DND-41 (cell line): ENCODE measurements around the gene PGAP2.

Source experiments
- ATAC-seq: fragments of 200-7000 bp; cut with Tn5 transposase; 3 replicates; pipeline ENCODE4 v1.9.1; 2021; ENCODE audit warnings: low read depth; ENCODE audit not compliant: insufficient read depth
- DNase-seq: peaks from one replicate; pipeline ENCODE4 v3.0.0-alpha.2; 2020
- H2AFZ ChIP-seq: 2 replicates; pipeline ENCODE4 v1.6.0; 2012; ENCODE audit warnings: low read depth, low read length
- H3K27ac ChIP-seq: 2 replicates; pipeline ENCODE4 v1.5.1; 2012; ENCODE audit warnings: low read length, inconsistent platforms
- H3K27me3 ChIP-seq: fragments of 200-600 bp; sonication (generic); 2 replicates; pipeline ENCODE4 v1.6.0; 2012; ENCODE audit warnings: low read length, mild to moderate bottlenecking, inconsistent platforms; ENCODE audit not compliant: insufficient read depth, poor library complexity
- H3K36me3 ChIP-seq: 2 replicates; pipeline ENCODE4 v1.5.1; 2012; ENCODE audit warnings: low read length, inconsistent platforms; ENCODE audit not compliant: insufficient read depth
- H3K4me1 ChIP-seq: 2 replicates; pipeline ENCODE4 v1.5.1; 2012; ENCODE audit warnings: mild to moderate bottlenecking, low read length; ENCODE audit not compliant: insufficient read depth
- H3K4me2 ChIP-seq: 2 replicates; pipeline ENCODE4 v1.6.0; 2012; ENCODE audit warnings: mild to moderate bottlenecking, moderate library complexity, low read length, inconsistent platforms; ENCODE audit not compliant: insufficient read depth
- H3K4me3 ChIP-seq, 2 experiments: fragments of 200-600 bp in 1 of 2; shearing (Covaris generic) in 1 of 2; 2 replicates each; pipeline ENCODE4 v1.5.1; 2012 to 2016; ENCODE audit warnings: inconsistent platforms in 2 of 2, low read length in 2 of 2, mild to moderate bottlenecking in 2 of 2, low read depth in 1 of 2, moderate library complexity in 1 of 2
- H3K79me2 ChIP-seq: 2 replicates; pipeline ENCODE4 v1.6.0; 2012; ENCODE audit warnings: low read length, inconsistent platforms; ENCODE audit not compliant: insufficient read depth
- H3K9ac ChIP-seq: 2 replicates; pipeline ENCODE4 v1.6.0; 2012; ENCODE audit warnings: low read depth, mild to moderate bottlenecking, inconsistent platforms, low read length, moderate library complexity
- H3K9me3 ChIP-seq: 2 replicates; pipeline ENCODE4 v1.5.1; 2012; ENCODE audit warnings: low read length, moderate library complexity, mild to moderate bottlenecking, inconsistent platforms; ENCODE audit not compliant: insufficient read depth, severe bottlenecking
- H4K20me1 ChIP-seq: 2 replicates; pipeline ENCODE4 v1.6.0; 2012; ENCODE audit warnings: low read length; ENCODE audit not compliant: insufficient read depth
- EZH2 ChIP-seq: IDR thresholded peaks from 3 replicates; pipeline ENCODE4 v1.6.1; 2012; ENCODE audit warnings: borderline replicate concordance, low read depth, mild to moderate bottlenecking, moderate library complexity, low read length, inconsistent platforms; ENCODE audit not compliant: severe bottlenecking

The PGAP2 gene

DNA sequence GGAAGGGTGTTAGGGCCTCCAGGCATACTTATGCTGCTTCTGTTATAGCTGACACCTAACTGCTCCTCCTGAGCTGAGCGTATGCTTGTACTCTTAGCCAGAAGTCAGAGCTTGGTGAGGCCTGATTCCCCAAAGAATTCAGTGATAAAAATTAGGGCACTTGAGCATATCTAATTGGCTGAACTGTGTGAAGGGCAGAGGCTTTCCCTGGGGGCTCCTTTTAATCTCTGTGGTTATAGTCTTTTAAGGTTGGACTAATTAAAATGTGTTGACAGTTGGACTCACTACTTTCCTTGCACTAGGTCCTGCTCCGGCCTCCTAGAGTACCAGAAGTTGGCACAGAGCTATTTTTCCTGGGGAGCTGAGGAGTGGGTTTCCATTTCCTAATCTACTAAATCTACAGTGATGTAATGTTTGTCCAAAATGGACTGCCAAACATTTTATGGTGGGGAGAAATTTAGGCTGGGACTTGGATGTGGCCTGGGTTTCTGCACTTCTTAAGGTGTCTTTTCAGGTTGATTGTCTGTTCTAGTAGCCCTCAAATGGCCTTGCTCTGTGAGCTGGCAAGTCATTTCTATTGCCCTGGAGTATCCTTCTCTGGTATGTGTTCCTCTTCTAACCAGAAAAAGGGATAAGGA, 65.5 kb downstream of the PGAP2 start:
- no peaks in the 10 kb centered on the region for H3K4me1 ChIP-seq
- no peak overlapping the region for H2AFZ ChIP-seq
- no peak overlapping the region for H3K4me2 ChIP-seq
- DNase-seq, result no peak
- TF ChIP-seq EZH2, result no peak
- H3K4me3 ChIP-seq, result no peak overlapping the region
- no peak overlapping the region for H3K9ac ChIP-seq
- ATAC-seq, result no peak
- H3K27me3 ChIP-seq, result no peaks in the 10 kb centered on the region
- H4K20me1 ChIP-seq, result peaks cover 38% of the 10 kb centered on the region
- no peak overlapping the region for H3K27ac ChIP-seq
- H3K9me3 ChIP-seq, result no peaks in the 10 kb centered on the region
- peaks cover 90% of the 10 kb centered on the region for H3K79me2 ChIP-seq
- H3K36me3 ChIP-seq, result 0 out of 2 replicates have a peak, but pooled peaks cover 2% of the 10 kb centered on the region
